Kidney epithelial cell (primary cell): ENCODE data around the gene FLNA. TPM values are rescaled to one million over a fixed set of nuclear protein-coding genes. Genes with fewer than 3 reads are reported as not detected.

Experiments used
- DNase-seq: peaks from one replicate; pipeline ENCODE4 v3.0.0-alpha.2; 2010; ENCODE audit warnings: low read depth
- H3K27me3 ChIP-seq: 2 replicates; pipeline ENCODE4 v1.6.0; 2011; ENCODE audit warnings: low read length; ENCODE audit not compliant: control insufficient read depth, insufficient read depth
- H3K36me3 ChIP-seq: 2 replicates; pipeline ENCODE4 v1.5.1; 2011; ENCODE audit warnings: low read length; ENCODE audit not compliant: control insufficient read depth, insufficient read depth
- H3K4me3 ChIP-seq: 2 replicates; pipeline ENCODE4 v1.5.1; 2011; ENCODE audit warnings: low read depth, mild to moderate bottlenecking, control low read depth, low read length
- total RNA-seq: library from RNA; depleted of rRNA; stranded (reverse); fragments of >200 nt; gene quantifications from 2 replicates; pipeline ENCODE4 v1.2.3, GENCODE V29; 2015
- TF ChIP-seq, protein P1 (sequence below): IDR thresholded peaks from 2 replicates; pipeline ENCODE4 v1.5.1; 2011; ENCODE audit warnings: mild to moderate bottlenecking, moderate library complexity, low read length, control low read depth, inconsistent platforms; ENCODE audit not compliant: insufficient read depth, poor library complexity, severe bottlenecking

The FLNA gene
- total RNA-seq, 1 donor from 2014 or later = 2,357 TPM

DNA sequence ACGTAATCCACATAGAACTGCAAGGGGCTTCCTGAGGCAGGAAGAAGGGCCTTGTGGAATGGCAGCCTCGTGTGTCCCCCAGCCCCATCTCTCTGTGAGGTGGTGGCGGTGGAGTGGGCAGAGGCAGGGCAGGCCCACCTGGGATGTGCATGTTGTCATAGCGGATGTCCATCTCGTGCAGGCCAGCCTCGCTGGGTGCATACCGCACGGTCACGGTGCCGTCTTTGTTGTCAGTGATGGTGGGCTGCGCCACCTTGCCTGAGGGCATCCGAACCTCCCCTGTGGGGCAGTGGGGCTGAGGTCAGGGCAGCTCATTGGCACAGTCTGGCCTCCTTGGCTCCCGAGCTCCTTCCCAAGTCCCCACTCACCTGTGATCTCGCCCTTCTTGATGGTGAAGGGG is 20.4 kb downstream of the FLNA start:
- TF ChIP-seq, protein P1, sequence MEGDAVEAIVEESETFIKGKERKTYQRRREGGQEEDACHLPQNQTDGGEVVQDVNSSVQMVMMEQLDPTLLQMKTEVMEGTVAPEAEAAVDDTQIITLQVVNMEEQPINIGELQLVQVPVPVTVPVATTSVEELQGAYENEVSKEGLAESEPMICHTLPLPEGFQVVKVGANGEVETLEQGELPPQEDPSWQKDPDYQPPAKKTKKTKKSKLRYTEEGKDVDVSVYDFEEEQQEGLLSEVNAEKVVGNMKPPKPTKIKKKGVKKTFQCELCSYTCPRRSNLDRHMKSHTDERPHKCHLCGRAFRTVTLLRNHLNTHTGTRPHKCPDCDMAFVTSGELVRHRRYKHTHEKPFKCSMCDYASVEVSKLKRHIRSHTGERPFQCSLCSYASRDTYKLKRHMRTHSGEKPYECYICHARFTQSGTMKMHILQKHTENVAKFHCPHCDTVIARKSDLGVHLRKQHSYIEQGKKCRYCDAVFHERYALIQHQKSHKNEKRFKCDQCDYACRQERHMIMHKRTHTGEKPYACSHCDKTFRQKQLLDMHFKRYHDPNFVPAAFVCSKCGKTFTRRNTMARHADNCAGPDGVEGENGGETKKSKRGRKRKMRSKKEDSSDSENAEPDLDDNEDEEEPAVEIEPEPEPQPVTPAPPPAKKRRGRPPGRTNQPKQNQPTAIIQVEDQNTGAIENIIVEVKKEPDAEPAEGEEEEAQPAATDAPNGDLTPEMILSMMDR = no peak
- Histone ChIP-seq H3K36me3 (peaks cover under 1% of the 10 kb centered on the region), H3K4me3 (no peak overlapping the region), H3K27me3 (no peaks in the 10 kb centered on the region)
- DNase-seq = no peak

DNA sequence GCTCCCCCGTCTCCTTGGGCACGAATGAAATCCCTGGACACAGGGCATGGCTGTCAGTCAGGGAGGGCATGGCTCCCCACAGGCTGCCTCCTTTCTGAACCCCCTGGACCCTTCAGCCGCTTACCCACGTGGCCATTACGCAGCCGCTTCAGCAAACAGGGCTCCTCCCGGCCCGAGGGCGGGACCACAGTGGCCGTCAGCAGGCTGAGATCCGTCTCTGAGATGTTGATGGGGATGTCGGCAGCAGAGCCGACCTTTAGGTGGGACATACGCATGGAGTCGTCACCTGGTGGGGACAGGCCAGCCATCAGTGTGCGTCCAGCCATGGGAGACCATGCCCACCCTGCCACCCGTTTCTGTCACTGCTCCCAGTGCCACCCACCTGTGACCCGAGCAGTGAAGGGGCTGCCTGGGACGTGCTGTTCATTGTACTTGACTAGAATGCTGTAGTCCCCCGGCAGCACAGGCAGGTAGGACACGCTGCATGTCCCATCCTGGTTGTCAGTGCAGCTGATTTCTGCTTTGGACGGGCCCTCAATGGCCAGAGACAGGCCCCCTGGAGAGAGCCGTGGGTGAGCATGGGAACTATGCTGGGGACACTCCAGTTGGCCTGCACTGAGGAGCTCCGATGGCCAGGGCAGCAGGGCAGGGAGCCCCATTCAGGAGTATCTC is 21.1 kb downstream of the FLNA start:
- Histone ChIP-seq H3K27me3 (no peaks in the 10 kb centered on the region), H3K4me3 (no peak overlapping the region), H3K36me3 (no peaks in the 10 kb centered on the region)
- DNase-seq = no peak
- TF ChIP-seq, protein P1 = no peak

DNA sequence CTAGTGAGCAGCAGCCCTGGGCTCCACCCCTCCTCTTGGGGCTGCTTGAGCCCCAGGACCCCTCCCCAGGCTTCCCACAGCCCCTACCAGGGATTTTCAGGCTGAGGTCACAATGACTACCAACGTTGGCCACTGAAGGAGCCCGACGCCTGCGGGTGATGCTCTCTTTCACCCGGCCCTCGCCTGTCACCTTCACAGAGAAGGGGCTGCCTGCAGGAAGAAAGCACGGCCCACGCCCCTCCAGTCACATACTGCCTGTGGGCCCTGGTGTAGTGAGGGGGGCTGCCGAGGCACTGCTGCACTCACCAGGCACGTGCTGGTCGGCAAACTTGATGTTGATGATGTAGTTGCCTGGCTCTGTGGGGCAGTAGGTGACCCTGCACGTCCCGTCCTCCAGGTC is 22.0 kb downstream of the FLNA start:
- TF ChIP-seq, protein P1 = no peak
- no peak overlapping the region for H3K4me3 ChIP-seq
- no peaks in the 10 kb centered on the region for H3K36me3 ChIP-seq
- no peak for DNase-seq
- H3K27me3 ChIP-seq = no peaks in the 10 kb centered on the region

DNA sequence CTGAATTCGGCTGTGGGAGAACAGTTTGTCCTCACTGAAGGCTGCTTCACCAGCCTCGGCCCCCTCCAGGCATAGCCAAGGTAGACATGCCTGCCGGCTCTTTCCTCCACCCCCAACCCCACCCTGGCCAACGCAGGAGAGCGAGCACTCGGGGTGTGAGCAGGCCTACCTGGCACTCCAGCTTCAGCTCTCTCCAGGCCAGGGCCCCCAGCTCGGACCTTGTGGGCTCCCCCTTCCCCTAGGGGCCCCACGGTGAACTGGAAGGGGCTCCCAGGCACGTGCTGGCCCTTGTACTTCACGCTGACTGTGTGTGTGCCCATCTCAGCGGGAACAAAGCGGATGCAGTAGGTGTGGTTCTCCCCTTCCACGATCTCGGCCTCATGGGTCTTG is 22.4 kb downstream of the FLNA start:
- Histone ChIP-seq H3K4me3 (no peak overlapping the region), H3K27me3 (no peaks in the 10 kb centered on the region), H3K36me3 (no peaks in the 10 kb centered on the region)
- TF ChIP-seq, protein P1 = no peak
- no peak for DNase-seq

DNA sequence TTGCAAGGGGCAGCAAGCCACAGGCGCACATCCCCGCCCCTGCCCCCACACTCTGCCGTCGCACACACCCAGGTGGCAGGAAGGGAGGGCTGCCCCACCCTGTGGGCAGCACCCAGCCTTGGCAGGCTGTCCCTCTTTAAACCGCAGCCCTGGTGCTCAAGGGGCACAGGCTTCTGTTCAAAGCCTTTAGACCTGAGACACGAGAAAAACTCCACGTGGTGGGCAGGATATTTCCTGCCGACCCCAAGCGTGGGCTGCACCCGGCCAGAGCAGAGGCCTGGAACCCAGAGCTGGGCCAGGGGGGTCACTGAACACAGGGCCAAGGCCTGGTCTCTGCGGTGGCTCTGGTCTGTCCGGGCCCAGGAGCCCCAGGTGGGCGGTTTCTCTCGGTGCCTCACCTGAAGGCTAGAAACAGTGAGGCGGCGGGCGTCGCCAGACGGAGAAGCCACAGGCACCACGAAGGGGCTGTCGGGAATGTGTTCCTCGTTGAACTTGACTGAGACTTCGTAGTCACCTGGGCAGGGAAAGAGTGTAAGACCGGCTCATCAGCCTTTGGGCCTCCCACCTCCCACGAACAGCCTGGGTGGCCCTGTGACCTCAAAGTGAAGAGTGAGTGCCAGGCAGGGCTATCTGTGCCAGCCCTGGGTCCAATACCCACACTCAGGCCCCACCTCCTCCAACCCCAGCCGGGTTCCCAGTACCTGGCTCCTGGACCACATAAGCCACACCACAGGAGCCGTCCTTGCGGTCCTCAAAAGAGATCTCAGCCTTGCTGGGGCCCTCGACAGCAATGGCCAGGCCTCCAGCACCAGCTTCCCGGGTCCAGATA is 23.0 kb downstream of the FLNA start:
- Histone ChIP-seq H3K36me3 (no peaks in the 10 kb centered on the region), H3K4me3 (no peak overlapping the region), H3K27me3 (no peaks in the 10 kb centered on the region)
- TF ChIP-seq, protein P1 = no peak
- no peak for DNase-seq
